Measurements from ENCODE around the gene C10orf67.

GRCh38 chr10:23322082-23322481 is 22.5 kb downstream of the C10orf67 start:
- no peak for TF ChIP-seq GATA3 (IDR thresholded peaks at IDR 0.05; ENCODE audit: low read depth, low read length)
- TF ChIP-seq GATA2 (IDR thresholded peaks at IDR 0.05; ENCODE audit: low read depth, low read length) = no peak
